ENCODE data around the gene GAREM2.
"Not testable (repeated sequence)": the region's sequence is repeated elsewhere in the genome, so short reads cannot be mapped to it uniquely, and the experiment has no call there.

The GAREM2 gene

GRCh38 chr2:26172871-26173775 is at the start of gene GAREM2:
Gene GAREM2 (plus strand): TSS chr2:26173088. CDS start chr2:26173221, 133 bp downstream.
- DNase-seq: no peak

DNA sequence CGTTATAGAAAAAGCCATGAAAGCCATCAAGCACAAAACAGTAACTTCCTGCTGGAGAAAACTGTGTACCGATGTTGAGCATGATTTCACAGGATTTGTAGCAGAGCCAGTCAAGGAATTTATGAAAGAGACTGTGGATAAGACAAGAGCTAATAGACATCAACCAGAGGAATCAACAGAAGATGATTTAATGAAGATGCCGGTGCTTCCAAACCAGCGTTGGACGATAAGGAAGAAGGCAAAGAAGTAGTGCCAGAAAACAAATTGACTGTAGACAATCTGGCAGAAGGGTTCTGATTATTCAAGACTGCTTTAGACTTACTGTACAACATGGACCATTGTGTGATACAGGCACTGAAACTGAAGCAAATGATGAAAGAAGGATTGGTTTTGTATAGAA is 49.5 kb upstream of the GAREM2 start:
- no peak for DNase-seq

GRCh38 chr2:26126074-26126473 is 46.8 kb upstream of the GAREM2 start:
- DNase-seq: no peak

- DNase-seq: no peak
Measured at GRCh38 chr2:26128176-26128575, 44.7 kb upstream of the GAREM2 start.

DNA sequence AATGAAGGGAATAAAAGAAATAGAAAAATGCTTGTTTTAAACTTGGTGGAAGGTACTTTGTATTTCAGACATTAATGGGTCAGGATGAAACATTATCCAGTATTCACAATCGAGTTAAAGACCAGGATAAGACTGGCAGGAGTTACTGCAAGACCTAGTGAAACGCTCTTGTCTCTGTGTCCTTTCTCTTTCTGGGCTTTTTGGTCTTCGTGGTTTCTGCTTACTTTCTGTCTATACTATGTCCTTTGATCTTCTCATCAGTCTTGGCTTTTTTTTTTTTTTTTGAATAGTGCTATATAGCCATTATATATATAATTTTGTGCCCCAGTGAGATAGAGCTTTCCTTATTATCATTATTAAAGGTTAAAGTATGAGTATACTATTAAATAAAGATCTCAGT is 42.1 kb upstream of the GAREM2 start:
- DNase-seq: no peak

DNA sequence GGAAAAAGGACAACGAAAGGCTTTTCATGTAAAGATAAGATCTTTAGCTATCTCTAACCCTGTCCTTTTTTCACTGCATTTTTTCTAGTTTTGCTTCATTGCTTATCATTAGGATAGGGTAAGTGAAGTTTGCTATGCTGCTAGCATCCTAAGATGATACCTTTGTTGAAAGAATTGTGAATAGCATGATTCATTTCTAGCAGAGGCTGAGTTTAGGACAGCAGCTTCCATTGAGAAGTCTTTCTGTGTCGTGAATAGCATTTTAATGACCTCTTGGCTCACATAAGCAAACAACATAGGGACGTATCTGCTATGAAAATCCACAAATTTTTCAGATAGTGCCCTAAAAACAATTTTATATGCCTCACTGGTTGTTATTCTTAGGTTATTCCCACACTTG is 36.4 kb upstream of the GAREM2 start:
- no peak for DNase-seq

DNA sequence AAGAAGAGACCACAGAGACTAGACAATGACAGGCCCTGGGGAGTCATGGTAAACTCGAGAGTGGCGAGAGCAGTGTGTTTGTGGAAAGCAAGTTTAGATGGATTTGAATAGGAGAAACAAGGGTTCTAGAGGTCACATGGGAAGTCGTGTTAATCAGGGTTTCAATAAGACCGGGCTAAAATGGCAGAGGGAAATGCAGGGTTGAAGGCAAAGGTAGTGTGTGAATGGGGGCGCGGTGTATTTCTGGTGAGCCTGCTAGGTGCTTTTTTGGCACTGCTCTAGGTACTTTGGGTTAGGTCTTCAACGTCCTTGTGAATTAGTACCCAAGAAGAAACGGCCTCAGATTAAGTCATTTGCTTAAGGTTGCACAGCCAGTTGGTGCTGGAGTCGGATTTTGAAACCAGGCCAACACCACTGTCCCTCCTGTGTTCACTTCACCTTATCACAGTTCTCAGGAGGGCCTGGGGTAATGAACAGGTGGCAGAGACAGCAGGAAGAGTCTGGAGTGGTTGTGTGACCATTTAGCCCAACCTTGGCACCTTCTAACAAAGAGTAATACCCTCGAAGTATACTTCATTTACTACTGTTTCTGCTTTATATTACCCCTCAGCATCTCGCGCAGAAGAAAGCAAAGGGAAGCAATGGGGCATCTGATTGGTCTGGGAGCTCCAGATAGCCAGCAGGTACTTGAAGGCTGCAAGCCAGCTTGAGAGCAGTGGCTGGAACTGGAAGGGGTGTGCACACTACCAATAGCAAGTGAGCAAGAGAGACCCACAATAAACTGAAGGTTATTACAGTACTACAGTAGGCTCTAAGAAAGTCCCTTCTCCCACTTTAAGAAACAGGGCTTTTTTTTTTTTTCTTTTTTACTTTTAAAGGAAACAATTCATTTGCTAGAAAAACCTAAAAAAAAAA is 33.4 kb upstream of the GAREM2 start:
- DNase-seq: no peak

DNA sequence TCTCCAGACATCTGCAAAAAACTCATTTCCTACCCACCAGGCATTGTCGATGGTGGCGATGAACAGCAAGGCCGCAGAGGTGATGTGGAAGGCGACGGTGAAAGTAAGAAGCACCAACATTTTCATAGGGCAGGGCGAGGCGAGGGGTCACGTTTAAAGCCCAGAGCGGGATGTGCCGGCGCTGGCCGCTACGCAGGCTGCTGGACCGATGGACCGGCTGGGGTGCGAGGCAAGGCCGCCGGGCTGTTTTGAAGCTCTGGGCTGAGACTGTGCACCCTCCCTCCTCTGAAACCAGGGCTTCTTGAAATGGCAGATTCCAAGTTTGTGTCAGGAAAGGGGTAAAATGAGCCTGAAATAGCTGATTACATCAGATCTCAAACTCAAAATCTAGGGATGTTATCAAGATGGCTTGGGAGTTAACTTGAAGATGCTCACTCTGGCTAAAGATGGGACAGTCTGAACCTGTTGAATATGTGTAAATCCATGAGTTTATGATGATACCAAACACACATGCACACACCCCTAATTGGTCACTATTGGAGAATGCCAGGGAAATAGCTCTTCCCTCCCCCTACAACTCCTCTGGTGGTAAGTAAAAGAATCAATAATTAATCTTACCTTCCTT is 31.6 kb upstream of the GAREM2 start:
- DNase-seq: no peak

DNA sequence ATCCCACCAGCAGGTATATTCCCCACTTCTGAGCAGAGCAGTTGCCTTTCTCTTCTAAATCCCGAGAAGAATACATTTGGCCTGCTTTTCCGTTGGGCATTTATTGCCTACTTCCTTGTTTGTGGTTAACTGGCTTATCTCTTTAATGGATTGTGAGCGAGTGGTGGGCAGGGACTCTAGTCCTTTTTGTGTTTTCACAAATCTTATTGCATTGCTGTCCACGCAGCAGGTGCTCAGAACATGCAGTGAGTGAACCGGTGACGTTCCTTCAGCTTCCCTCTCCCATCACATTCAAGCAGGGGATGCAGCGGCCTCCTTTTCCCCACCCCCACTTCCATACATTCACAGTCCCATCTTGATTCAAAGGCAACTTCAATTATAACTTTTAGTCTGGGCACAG is 28.9 kb upstream of the GAREM2 start:
- DNase-seq: no peak

- peak; percentile 51 to 56 for DNase-seq
Measured at GRCh38 chr2:26144953-26145680, 27.8 kb upstream of the GAREM2 start.

DNA sequence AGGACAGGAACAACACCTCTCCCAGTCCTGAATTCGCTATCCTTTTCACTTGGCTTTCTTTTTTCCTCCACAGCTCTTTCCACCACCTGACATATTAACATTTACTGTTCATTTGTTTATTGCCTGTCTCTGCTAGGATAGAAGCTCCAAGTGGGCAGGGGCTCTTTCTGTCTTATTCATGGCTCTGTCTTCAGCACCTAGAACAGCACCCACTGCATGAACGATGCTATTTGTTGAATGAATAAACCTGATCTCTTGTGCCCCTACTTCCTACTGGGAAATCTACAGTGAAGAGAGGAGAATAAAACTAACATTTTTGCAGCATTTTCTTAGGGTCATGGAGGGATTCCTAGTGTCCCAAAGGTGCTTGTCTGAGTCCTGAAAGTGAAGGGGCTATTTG is 24.4 kb upstream of the GAREM2 start:
- no peak for DNase-seq

GRCh38 chr2:26150243-26150642 is 22.6 kb upstream of the GAREM2 start:
- DNase-seq: no peak

DNA sequence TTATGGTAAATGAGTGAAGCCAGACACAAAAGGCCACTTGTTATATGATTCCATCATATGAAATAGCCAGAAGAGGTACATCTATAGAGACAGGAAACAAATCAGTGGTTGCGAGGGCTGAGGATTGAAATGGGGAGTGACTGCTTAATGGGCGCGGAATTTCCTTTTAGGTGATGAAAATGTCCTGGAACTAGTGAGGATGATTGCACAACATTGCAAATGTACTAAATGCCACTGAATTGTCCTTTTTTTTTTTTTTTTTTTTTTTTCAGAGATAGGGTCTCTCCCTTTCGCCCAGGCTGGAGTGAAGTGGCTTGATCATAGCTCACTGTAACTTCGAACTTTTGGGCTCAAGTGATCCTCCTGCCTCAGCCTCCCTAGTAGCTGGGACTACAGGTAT is 15.3 kb upstream of the GAREM2 start:
- DNase-seq: no peak

DNA sequence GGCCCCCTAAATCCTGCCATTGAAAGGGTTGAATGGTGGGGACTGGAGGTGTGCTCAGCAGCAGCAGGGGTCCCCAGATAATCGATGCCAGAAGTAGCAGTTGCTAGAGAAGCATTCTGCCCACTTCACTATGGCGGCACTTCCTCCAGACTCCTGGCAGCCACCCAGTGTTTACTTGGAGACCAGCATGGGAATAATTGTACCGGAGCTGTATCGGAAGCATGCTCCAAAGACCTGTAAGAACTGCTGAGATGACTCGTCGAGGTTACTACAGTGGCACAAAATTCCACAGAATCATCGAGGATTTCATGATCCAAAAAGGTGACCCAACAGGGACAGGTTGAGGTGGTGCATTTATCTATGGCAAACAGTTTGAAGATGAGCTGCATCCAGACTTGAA is 11.0 kb upstream of the GAREM2 start:
- DNase-seq: no peak

DNA sequence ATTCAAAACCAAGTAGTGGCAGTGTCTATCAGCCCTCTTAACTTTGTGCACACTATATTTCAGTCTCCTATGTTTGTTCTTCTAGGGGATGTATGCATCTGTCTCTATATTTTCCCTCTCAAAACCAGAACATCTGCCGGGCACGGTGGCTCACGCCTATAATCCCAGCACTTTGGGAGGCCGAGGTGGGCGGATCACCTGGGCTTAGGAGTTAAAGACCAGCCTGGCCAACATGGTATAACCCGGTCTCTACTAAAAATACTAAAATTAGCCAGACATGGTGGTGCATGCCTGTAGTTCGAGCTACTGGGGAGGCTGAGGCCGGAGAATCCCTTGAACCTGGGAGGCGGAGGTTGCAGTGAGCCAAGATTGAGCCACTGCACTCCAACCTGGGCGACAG is 9.9 kb upstream of the GAREM2 start:
- no peak for DNase-seq

DNA sequence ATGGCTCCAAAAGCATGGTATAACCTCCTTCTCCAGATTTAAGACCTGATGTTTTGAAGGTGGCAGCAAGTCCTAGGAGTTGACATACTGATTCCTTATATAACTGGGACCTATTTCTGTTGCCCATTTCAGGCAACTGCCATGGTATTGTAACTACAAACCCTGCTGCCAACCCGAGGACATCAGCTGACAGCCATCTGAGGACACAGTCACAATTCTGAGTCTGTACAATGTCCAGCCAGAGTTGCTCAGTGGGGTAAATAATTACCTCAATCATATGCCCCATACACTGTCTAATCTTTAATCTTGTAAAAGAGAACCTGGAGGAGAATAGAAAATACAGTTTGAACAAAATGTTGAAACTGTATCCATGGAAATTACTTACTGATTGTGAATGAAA is 8.7 kb upstream of the GAREM2 start:
- DNase-seq: no peak

DNA sequence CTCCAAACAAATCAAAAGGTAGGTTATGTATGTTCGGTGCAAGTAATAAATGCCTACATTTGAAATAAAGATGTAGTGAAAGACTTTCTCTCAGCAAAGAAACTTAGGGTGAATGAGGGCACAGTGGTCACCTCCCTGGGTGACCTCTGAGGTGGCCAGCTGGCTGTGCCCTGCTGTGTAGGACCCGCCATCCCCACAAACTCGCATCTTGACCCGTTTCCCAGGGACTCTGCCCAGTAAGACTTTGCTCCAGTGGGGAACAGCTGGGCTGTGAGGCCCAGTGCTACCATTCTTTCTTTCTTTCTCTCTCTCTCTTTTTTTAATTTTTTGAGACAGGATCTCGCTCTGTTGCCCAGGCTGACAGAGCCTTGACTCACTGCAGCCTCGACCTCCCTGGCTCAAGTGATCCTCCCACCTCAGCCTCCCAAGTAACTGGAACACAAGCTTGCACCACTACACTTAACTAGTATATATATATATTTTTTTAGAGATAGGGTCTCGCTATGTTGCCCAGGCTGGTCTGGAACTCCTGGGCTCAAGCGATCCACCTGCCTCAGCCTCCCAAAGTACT is 8.2 kb upstream of the GAREM2 start:
- DNase-seq: no peak

- DNase-seq: no peak
Measured at GRCh38 chr2:26165403-26165802, 7.5 kb upstream of the GAREM2 start.

DNA sequence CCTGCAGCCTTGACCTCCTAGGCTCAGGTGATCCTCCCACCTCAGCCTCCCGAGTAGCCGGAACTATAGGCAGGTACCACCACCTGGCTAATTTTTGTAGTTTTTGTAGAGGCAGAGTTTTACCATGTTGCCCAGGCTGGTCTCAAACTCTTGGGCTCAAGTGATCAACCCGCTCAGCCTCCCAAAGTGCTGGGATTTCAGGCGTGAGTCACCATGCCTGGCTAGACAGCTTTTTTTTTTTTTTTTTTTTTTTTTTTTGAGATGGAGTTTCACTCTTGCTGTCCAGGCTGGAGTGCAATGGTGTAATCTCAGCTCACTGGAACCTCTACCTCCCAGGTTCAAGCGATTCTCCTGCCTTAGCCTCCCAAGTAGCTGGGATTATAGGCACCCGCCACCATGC is 6.3 kb upstream of the GAREM2 start:
- DNase-seq: not testable (repeated sequence)

- no peak for DNase-seq
Measured at GRCh38 chr2:26168785-26169184, 4.1 kb upstream of the GAREM2 start.

- no peak for DNase-seq
Measured at GRCh38 chr2:26169226-26169625, 3.7 kb upstream of the GAREM2 start.

DNA sequence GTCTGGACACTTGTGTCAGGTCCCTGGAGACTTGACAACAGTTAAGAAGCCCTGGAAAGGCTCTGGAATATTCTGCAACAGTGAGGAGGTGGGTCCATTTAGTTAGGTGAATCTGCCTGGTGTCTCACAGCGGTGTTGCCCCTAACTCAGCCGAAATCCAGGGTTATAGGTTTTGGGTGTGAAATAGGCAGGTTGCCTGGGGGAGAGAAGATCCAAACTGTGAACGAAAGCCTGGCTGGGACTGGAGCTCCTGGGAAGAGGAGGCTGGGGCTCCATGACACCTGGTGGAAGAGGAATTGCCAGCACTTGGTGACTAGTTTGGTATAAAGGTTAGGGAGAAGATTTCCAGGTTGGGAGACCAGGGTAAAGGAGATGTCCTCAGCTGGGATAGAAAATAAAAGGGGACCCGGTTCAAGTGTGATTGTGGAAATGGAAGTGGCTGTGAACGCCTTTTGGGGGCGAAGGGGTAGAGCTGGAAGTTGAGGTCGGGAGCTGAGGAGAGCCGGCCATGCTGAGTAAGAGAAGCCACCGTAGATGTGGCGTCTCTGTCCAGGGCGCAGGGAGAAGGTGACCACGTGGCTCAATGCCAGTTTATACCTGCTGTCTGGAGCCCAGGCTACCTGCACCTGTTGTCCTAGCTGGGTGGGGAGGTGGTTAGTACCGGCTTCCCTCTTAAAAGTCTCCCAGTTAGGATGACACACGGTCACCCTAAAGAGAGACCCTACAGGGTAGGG is 3.0 kb upstream of the GAREM2 start:
- DNase-seq: no peak

Measured in stimulated activated CD4-positive, alpha-beta T cell treated with anti-CD3 and anti-CD28 coated beads, Interleukin-2, amount 100 ng/mL, for 48 hours (primary cell).